ENCODE data around the gene NPSR1. TPM values are rescaled to one million over a fixed set of nuclear protein-coding genes. Genes with fewer than 3 reads are reported as not detected.

The NPSR1 gene
- total RNA-seq, 1 donor, result not detected

- TF ChIP-seq CTCF (IDR thresholded peaks at IDR 0.05; ENCODE audit: insufficient read depth, low read depth, low read length), result no peak
- no peak for DNase-seq (ENCODE audit: low read depth)
- no peak overlapping the region for H3K4me3 ChIP-seq (ENCODE audit: low read depth, low read length)
These were observed 61.6 kb downstream of the NPSR1 start for GRCh38 chr7:34719636-34720035.

- DNase-seq (ENCODE audit: low read depth), result no peak
- TF ChIP-seq CTCF (IDR thresholded peaks at IDR 0.05; ENCODE audit: insufficient read depth, low read depth, low read length), result no peak
- no peak overlapping the region for H3K4me3 ChIP-seq (ENCODE audit: low read depth, low read length)
These were observed 62.3 kb downstream of the NPSR1 start for GRCh38 chr7:34720289-34720688.

- TF ChIP-seq CTCF (IDR thresholded peaks at IDR 0.05; ENCODE audit: insufficient read depth, low read depth, low read length), result no peak
- H3K4me3 ChIP-seq (ENCODE audit: low read depth, low read length), result no peak overlapping the region
- DNase-seq (ENCODE audit: low read depth), result no peak
These were observed 65.3 kb downstream of the NPSR1 start for GRCh38 chr7:34723338-34723737.

GRCh38 chr7:34723866-34724490 lies 66.0 kb downstream of the NPSR1 start:
- no peak for TF ChIP-seq CTCF (IDR thresholded peaks at IDR 0.05; ENCODE audit: insufficient read depth, low read depth, low read length)
- DNase-seq (ENCODE audit: low read depth), result no peak
- no peak overlapping the region for H3K4me3 ChIP-seq (ENCODE audit: low read depth, low read length)

GRCh38 chr7:34726221-34726620 lies 68.2 kb downstream of the NPSR1 start:
- no peak for TF ChIP-seq CTCF (IDR thresholded peaks at IDR 0.05; ENCODE audit: insufficient read depth, low read depth, low read length)
- no peak overlapping the region for H3K4me3 ChIP-seq (ENCODE audit: low read depth, low read length)
- no peak for DNase-seq (ENCODE audit: low read depth)

GRCh38 chr7:34727464-34727995 lies 69.5 kb downstream of the NPSR1 start:
- TF ChIP-seq CTCF (IDR thresholded peaks at IDR 0.05; ENCODE audit: insufficient read depth, low read depth, low read length), result no peak
- DNase-seq (ENCODE audit: low read depth), result no peak
- no peak overlapping the region for H3K4me3 ChIP-seq (ENCODE audit: low read depth, low read length)

GRCh38 chr7:34728156-34728555 lies 70.1 kb downstream of the NPSR1 start:
- no peak for DNase-seq (ENCODE audit: low read depth)
- no peak overlapping the region for H3K4me3 ChIP-seq (ENCODE audit: low read depth, low read length)
- no peak for TF ChIP-seq CTCF (IDR thresholded peaks at IDR 0.05; ENCODE audit: insufficient read depth, low read depth, low read length)
